ENCODE results near the gene C6orf62.

C6orf62 gene

DNA sequence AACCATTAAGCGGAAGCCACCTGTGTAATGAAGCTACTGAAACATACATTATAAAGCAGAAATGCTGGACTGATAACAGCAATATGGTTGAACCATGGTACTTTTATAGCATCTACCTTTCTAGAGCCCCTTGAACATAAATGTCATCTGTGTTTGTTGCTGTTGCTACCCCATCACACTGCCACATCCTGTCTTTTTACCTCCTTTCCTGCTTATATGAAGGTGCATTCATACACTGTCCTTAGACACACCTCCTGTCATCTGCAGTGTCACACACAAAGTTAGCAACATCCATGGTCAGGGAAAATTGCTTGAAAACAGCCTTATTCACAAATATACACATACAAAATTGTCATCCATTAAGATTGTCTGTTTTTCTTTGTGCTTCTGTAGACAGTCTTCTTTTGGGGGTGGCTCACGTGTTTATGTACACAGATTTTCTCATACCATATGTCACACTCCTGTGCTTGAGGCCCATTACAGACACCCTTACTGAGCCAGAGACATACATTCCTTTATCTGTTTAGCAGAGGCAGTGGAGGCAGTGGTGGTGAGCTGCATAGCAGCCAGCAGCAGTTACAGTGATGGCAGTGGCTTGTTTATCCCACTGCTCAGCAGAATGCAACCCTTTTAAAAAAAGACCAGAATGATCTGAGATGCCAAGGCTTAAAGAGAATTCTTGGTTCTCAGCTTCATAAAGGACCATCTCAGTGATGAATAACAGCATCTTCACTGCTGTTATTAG lies 25.9 kb downstream of the C6orf62 start:
- Histone ChIP-seq H3K9me3 (ENCODE audit: severe bottlenecking) (no peaks in the 10 kb centered on the region), H3K4me3 (ENCODE audit: severe bottlenecking) (no peak overlapping the region), H3K27ac (ENCODE audit: poor library complexity, severe bottlenecking) (no peak overlapping the region), H3K4me1 (ENCODE audit: insufficient read depth, poor library complexity, severe bottlenecking) (no peaks in the 10 kb centered on the region), H3K36me3 (ENCODE audit: low read depth) (0 out of 2 replicates have a peak, but pooled peaks cover 2% of the 10 kb centered on the region), H3K27me3 (ENCODE audit: insufficient read depth, poor library complexity, severe bottlenecking) (no peaks in the 10 kb centered on the region)
- DNase-seq (ENCODE audit: low spot score) (no peak), ATAC-seq (ENCODE audit: low read depth) (no peak)
- TF ChIP-seq, protein P1, sequence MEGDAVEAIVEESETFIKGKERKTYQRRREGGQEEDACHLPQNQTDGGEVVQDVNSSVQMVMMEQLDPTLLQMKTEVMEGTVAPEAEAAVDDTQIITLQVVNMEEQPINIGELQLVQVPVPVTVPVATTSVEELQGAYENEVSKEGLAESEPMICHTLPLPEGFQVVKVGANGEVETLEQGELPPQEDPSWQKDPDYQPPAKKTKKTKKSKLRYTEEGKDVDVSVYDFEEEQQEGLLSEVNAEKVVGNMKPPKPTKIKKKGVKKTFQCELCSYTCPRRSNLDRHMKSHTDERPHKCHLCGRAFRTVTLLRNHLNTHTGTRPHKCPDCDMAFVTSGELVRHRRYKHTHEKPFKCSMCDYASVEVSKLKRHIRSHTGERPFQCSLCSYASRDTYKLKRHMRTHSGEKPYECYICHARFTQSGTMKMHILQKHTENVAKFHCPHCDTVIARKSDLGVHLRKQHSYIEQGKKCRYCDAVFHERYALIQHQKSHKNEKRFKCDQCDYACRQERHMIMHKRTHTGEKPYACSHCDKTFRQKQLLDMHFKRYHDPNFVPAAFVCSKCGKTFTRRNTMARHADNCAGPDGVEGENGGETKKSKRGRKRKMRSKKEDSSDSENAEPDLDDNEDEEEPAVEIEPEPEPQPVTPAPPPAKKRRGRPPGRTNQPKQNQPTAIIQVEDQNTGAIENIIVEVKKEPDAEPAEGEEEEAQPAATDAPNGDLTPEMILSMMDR (IDR thresholded peaks at IDR 0.05; ENCODE audit: poor library complexity, severe bottlenecking): no peak

DNA sequence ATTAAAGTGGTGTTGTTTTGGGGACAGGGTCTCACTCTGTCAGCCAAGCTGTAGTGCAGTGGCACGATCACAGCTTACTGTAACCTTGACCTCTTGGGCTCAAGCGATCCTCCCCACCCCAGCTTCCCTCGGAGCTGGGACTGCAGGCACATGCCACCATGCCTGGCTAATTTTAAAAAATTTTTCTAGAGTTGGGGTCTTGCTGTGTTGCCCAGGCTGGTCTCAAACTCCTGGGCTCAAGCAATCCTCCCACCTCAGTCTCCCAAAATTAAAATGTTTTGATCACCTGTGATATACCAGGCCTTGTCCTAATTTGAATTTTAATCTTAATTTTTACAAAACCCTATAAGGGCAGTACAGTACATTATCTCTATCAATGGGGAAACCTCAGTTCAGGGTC lies 26.5 kb downstream of the C6orf62 start:
- no peak overlapping the region for H3K27ac ChIP-seq (ENCODE audit: poor library complexity, severe bottlenecking)
- ATAC-seq (ENCODE audit: low read depth): no peak
- no peaks in the 10 kb centered on the region for H3K9me3 ChIP-seq (ENCODE audit: severe bottlenecking)
- H3K36me3 ChIP-seq (ENCODE audit: low read depth): no peaks in the 10 kb centered on the region
- DNase-seq (ENCODE audit: low spot score): no peak
- H3K4me3 ChIP-seq (ENCODE audit: severe bottlenecking): no peak overlapping the region
- H3K4me1 ChIP-seq (ENCODE audit: insufficient read depth, poor library complexity, severe bottlenecking): no peaks in the 10 kb centered on the region
- no peaks in the 10 kb centered on the region for H3K27me3 ChIP-seq (ENCODE audit: insufficient read depth, poor library complexity, severe bottlenecking)
- TF ChIP-seq, protein P1 (IDR thresholded peaks at IDR 0.05; ENCODE audit: poor library complexity, severe bottlenecking): no peak

- H3K4me1 ChIP-seq (ENCODE audit: insufficient read depth, poor library complexity, severe bottlenecking): no peaks in the 10 kb centered on the region
- no peak for DNase-seq (ENCODE audit: low spot score)
- no peak overlapping the region for H3K27ac ChIP-seq (ENCODE audit: poor library complexity, severe bottlenecking)
- no peaks in the 10 kb centered on the region for H3K36me3 ChIP-seq (ENCODE audit: low read depth)
- H3K9me3 ChIP-seq (ENCODE audit: severe bottlenecking): no peaks in the 10 kb centered on the region
- H3K27me3 ChIP-seq (ENCODE audit: insufficient read depth, poor library complexity, severe bottlenecking): no peaks in the 10 kb centered on the region
- no peak overlapping the region for H3K4me3 ChIP-seq (ENCODE audit: severe bottlenecking)
- TF ChIP-seq, protein P1 (IDR thresholded peaks at IDR 0.05; ENCODE audit: poor library complexity, severe bottlenecking): no peak
- no peak for ATAC-seq (ENCODE audit: low read depth)
Observed at GRCh38 chr6:24692003-24692402, 27.0 kb downstream of the C6orf62 start.

DNA sequence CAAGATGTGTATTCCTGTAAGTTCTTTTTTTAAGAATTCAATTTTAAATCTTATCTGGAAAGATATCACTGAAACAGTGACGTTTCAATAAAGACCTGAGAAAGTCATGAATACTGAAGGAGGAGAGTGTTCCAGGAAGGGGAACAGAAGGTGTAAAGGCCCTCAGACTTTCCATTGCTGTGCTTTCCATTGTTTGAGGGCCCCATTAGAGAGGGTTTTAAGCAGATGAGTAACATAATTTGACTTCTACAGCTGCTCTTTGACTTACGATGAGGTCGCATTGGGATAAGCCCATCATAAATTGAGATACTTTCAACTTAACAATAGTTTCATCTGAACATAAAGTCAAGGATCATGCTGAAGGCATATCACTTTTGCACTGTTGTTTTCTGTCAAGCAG lies 27.4 kb downstream of the C6orf62 start:
- no peak overlapping the region for H3K4me3 ChIP-seq (ENCODE audit: severe bottlenecking)
- TF ChIP-seq, protein P1 (IDR thresholded peaks at IDR 0.05; ENCODE audit: poor library complexity, severe bottlenecking): no peak
- DNase-seq (ENCODE audit: low spot score) (no peak), ATAC-seq (ENCODE audit: low read depth) (no peak)
- no peaks in the 10 kb centered on the region for H3K9me3 ChIP-seq (ENCODE audit: severe bottlenecking)
- no peaks in the 10 kb centered on the region for H3K36me3 ChIP-seq (ENCODE audit: low read depth)
- H3K27me3 ChIP-seq (ENCODE audit: insufficient read depth, poor library complexity, severe bottlenecking): no peaks in the 10 kb centered on the region
- no peaks in the 10 kb centered on the region for H3K4me1 ChIP-seq (ENCODE audit: insufficient read depth, poor library complexity, severe bottlenecking)
- H3K27ac ChIP-seq (ENCODE audit: poor library complexity, severe bottlenecking): no peak overlapping the region

GRCh38 chr6:24690593-24690992 lies 28.4 kb downstream of the C6orf62 start:
- no peaks in the 10 kb centered on the region for H3K36me3 ChIP-seq (ENCODE audit: low read depth)
- no peak overlapping the region for H3K4me3 ChIP-seq (ENCODE audit: severe bottlenecking)
- ATAC-seq (ENCODE audit: low read depth): no peak
- no peaks in the 10 kb centered on the region for H3K4me1 ChIP-seq (ENCODE audit: insufficient read depth, poor library complexity, severe bottlenecking)
- TF ChIP-seq, protein P1 (IDR thresholded peaks at IDR 0.05; ENCODE audit: poor library complexity, severe bottlenecking): no peak
- no peak overlapping the region for H3K27ac ChIP-seq (ENCODE audit: poor library complexity, severe bottlenecking)
- DNase-seq (ENCODE audit: low spot score): no peak
- no peaks in the 10 kb centered on the region for H3K27me3 ChIP-seq (ENCODE audit: insufficient read depth, poor library complexity, severe bottlenecking)
- H3K9me3 ChIP-seq (ENCODE audit: severe bottlenecking): no peaks in the 10 kb centered on the region
